ENCODE data around the gene ADIPOQ. TPM values are rescaled to one million over a fixed set of nuclear protein-coding genes. Genes with fewer than 3 reads are reported as not detected.
"Not testable (repeated sequence)": the region's sequence is repeated elsewhere in the genome, so short reads cannot be mapped to it uniquely, and the experiment has no call there.

ADIPOQ gene
- total and polyA plus RNA-seq, 2 donors = 1.4 to 18.7 TPM

GRCh38 chr3:186887507-186887938 lies 45.0 kb downstream of the ADIPOQ start:
- not testable (repeated sequence) for H3K4me1 ChIP-seq (ENCODE audit: insufficient read depth); DNase-seq (ENCODE audit: extremely low spot score); H3K36me3 ChIP-seq (ENCODE audit: insufficient read depth); H3K4me3 ChIP-seq (ENCODE audit: low read depth, low read length); H3K27ac ChIP-seq (ENCODE audit: low read depth)
- 68% methylated on average over 3 of the region's 5 CpGs for WGBS

GRCh38 chr3:186888569-186888968 lies 46.1 kb downstream of the ADIPOQ start:
- 14% methylated on average over 6 of the region's 6 CpGs for WGBS
- H3K27ac ChIP-seq (ENCODE audit: low read depth) = no peak overlapping the region
- H3K4me1 ChIP-seq (ENCODE audit: insufficient read depth) = peaks cover 2% of the 10 kb centered on the region
- no peak overlapping the region for H3K4me3 ChIP-seq (ENCODE audit: low read depth, low read length)
- DNase-seq (ENCODE audit: extremely low spot score) = no peak
- no peaks in the 10 kb centered on the region for H3K36me3 ChIP-seq (ENCODE audit: insufficient read depth)

GRCh38 chr3:186889698-186890097 lies 47.2 kb downstream of the ADIPOQ start:
- H3K36me3 ChIP-seq (ENCODE audit: insufficient read depth); H3K4me3 ChIP-seq (ENCODE audit: low read depth, low read length); H3K27ac ChIP-seq (ENCODE audit: low read depth); H3K4me1 ChIP-seq (ENCODE audit: insufficient read depth); DNase-seq (ENCODE audit: extremely low spot score): not testable (repeated sequence)
- WGBS = 96% methylated on average over 4 of the region's 4 CpGs

GRCh38 chr3:186890911-186891310 lies 48.4 kb downstream of the ADIPOQ start:
- Histone ChIP-seq H3K4me1 (ENCODE audit: insufficient read depth) (peaks cover 2% of the 10 kb centered on the region), H3K27ac (ENCODE audit: low read depth) (no peak overlapping the region), H3K4me3 (ENCODE audit: low read depth, low read length) (no peak overlapping the region), H3K36me3 (ENCODE audit: insufficient read depth) (no peaks in the 10 kb centered on the region)
- DNase-seq (ENCODE audit: extremely low spot score) = no peak

GRCh38 chr3:186893071-186893470 lies 50.6 kb downstream of the ADIPOQ start:
- not testable (repeated sequence) for H3K27ac ChIP-seq (ENCODE audit: low read depth); H3K4me1 ChIP-seq (ENCODE audit: insufficient read depth); H3K36me3 ChIP-seq (ENCODE audit: insufficient read depth); DNase-seq (ENCODE audit: extremely low spot score); H3K4me3 ChIP-seq (ENCODE audit: low read depth, low read length)
- no CpG with 5 or more reads among the region's 2 CpGs for WGBS

GRCh38 chr3:186895406-186895805 lies 52.9 kb downstream of the ADIPOQ start:
- DNase-seq (ENCODE audit: extremely low spot score) = no peak
- Histone ChIP-seq H3K36me3 (ENCODE audit: insufficient read depth) (no peaks in the 10 kb centered on the region), H3K4me1 (ENCODE audit: insufficient read depth) (no peaks in the 10 kb centered on the region), H3K4me3 (ENCODE audit: low read depth, low read length) (no peak overlapping the region), H3K27ac (ENCODE audit: low read depth) (no peak overlapping the region)
- 73% methylated on average over 5 of the region's 5 CpGs for WGBS

GRCh38 chr3:186896006-186896405 lies 53.5 kb downstream of the ADIPOQ start:
- H3K4me1 ChIP-seq (ENCODE audit: insufficient read depth) = no peaks in the 10 kb centered on the region
- WGBS = 63% methylated on average over 4 of the region's 4 CpGs
- no peaks in the 10 kb centered on the region for H3K36me3 ChIP-seq (ENCODE audit: insufficient read depth)
- H3K27ac ChIP-seq (ENCODE audit: low read depth) = no peak overlapping the region
- H3K4me3 ChIP-seq (ENCODE audit: low read depth, low read length) = no peak overlapping the region
- DNase-seq (ENCODE audit: extremely low spot score) = no peak

GRCh38 chr3:186896875-186897274 lies 54.4 kb downstream of the ADIPOQ start:
- H3K4me1 ChIP-seq (ENCODE audit: insufficient read depth) = no peaks in the 10 kb centered on the region
- H3K36me3 ChIP-seq (ENCODE audit: insufficient read depth) = no peaks in the 10 kb centered on the region
- DNase-seq (ENCODE audit: extremely low spot score) = no peak
- H3K4me3 ChIP-seq (ENCODE audit: low read depth, low read length) = no peak overlapping the region
- 58% methylated on average over 4 of the region's 4 CpGs for WGBS
- H3K27ac ChIP-seq (ENCODE audit: low read depth) = no peak overlapping the region

- WGBS = 76% methylated on average over 1 of the region's 1 CpG
- no peak overlapping the region for H3K27ac ChIP-seq (ENCODE audit: low read depth)
- H3K36me3 ChIP-seq (ENCODE audit: insufficient read depth) = no peaks in the 10 kb centered on the region
- DNase-seq (ENCODE audit: extremely low spot score) = no peak
- H3K4me3 ChIP-seq (ENCODE audit: low read depth, low read length) = no peak overlapping the region
- no peaks in the 10 kb centered on the region for H3K4me1 ChIP-seq (ENCODE audit: insufficient read depth)
Observed at GRCh38 chr3:186901135-186901734, 58.7 kb downstream of the ADIPOQ start.

- WGBS = 67% methylated on average over 3 of the region's 3 CpGs
- no peak for DNase-seq (ENCODE audit: extremely low spot score)
- H3K27ac ChIP-seq (ENCODE audit: low read depth) = no peak overlapping the region
- H3K36me3 ChIP-seq (ENCODE audit: insufficient read depth) = no peaks in the 10 kb centered on the region
- no peak overlapping the region for H3K4me3 ChIP-seq (ENCODE audit: low read depth, low read length)
- no peaks in the 10 kb centered on the region for H3K4me1 ChIP-seq (ENCODE audit: insufficient read depth)
Observed at GRCh38 chr3:186902154-186902553, 59.6 kb downstream of the ADIPOQ start.

- Histone ChIP-seq H3K27ac (ENCODE audit: low read depth) (no peak overlapping the region), H3K4me1 (ENCODE audit: insufficient read depth) (no peaks in the 10 kb centered on the region), H3K4me3 (ENCODE audit: low read depth, low read length) (no peak overlapping the region), H3K36me3 (ENCODE audit: insufficient read depth) (no peaks in the 10 kb centered on the region)
- 72% methylated on average over 2 of the region's 2 CpGs for WGBS
- no peak for DNase-seq (ENCODE audit: extremely low spot score)
Observed at GRCh38 chr3:186902713-186903112, 60.2 kb downstream of the ADIPOQ start.

- not testable (repeated sequence) for DNase-seq (ENCODE audit: extremely low spot score); H3K27ac ChIP-seq (ENCODE audit: low read depth); H3K4me3 ChIP-seq (ENCODE audit: low read depth, low read length); H3K36me3 ChIP-seq (ENCODE audit: insufficient read depth); H3K4me1 ChIP-seq (ENCODE audit: insufficient read depth)
- WGBS = 93% methylated on average over 2 of the region's 2 CpGs
Observed at GRCh38 chr3:186903676-186904075, 61.2 kb downstream of the ADIPOQ start.

- DNase-seq (ENCODE audit: extremely low spot score); H3K4me1 ChIP-seq (ENCODE audit: insufficient read depth); H3K27ac ChIP-seq (ENCODE audit: low read depth); H3K36me3 ChIP-seq (ENCODE audit: insufficient read depth); H3K4me3 ChIP-seq (ENCODE audit: low read depth, low read length): not testable (repeated sequence)
- 96% methylated on average over 3 of the region's 3 CpGs for WGBS
Observed at GRCh38 chr3:186907075-186907474, 64.6 kb downstream of the ADIPOQ start.

All from urinary bladder (tissue), 4 donors.